Measurements from ENCODE around the gene TBC1D10B.

Gene TBC1D10B

DNA sequence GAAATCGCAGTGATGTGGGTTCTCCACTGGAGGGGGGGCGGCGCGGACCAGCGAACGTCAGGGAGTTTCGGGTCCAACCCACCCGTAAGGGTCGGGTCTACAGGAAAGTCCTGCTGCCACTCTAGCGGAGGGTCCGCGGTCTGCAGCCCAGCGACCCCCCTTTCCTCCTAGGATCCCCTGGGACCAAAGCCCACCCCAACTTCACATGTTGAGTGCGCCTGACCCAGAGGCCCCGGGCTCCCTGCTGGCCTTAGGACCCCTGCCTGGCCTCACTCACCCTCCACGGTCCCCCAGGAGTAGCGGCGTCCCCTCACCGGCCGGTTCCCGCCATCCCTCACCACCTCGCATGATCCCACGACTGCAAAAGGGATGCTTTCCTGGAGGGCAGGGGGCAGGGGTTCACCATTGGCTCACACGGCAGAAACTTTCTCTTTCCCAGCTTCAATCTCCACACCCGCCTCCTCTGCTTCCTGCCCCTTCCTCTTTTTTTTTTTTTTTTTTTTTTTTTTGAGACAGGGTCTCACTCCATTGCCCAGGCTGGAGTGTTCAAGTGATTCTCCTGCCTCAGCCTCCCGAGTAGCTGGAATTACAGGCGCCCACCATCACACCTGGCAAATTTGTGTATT, 9.0 kb upstream of the TBC1D10B start:
- Histone ChIP-seq H3K27ac (ENCODE audit: low read depth, low read length, severe bottlenecking) (peak overlapping the region; percentile 20), H3K4me1 (ENCODE audit: control insufficient read depth, insufficient read depth, low read length, poor library complexity, severe bottlenecking) (peaks cover 22% of the 10 kb centered on the region)
- 8 to 21% methylated on average over 18 to 24 of the region's 27 CpGs for WGBS, 2 experiments (ENCODE audit: insufficient coverage in 2 of 2)

DNA sequence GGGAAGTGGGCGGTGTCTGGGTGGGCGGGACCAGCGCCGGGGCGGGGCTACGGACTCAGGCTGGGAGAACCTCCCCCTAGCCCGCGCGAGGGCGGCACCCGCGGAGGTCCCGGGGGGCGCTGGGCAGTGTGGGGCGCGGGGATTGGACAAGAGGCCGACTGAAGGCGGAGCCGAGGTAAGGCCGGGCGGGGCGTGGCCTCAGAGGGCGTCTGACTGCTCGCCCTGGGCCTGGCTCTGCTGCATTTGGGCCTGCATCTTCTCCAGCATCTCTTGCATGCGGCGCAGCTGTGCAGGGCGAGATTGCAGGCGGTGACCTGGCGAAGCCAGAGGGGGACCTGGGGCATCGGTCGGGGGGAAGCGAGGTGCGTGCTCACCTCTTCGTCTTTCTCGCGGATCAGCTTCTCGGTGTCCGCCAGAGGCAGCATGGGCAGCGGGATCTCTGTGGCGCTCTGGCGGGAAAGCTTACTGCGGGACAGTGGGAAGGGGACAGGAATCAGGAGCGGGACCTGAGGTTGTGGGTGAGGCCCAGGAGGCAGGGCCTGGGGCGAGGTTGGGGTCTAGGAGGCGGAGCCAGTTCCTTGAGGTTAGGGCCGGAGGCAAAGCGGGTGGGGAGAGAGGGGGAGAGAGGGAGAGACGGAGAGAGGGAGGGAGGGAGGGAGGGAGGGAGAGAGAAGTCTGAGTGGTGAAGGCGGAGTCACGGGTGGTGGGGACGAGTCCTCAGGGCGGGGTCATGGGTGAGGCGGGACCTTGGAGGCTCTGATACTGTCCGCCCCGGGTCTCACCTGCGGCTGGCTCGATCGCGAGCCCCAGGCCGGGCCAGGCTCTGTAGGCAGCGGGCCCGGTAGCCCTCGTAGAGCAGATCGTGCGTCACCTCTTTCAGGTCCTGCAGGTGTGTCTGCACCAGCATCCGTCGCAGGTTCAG, 8.2 kb upstream of the TBC1D10B start:
- peaks cover 22% of the 10 kb centered on the region for H3K4me1 ChIP-seq (ENCODE audit: control insufficient read depth, insufficient read depth, low read length, poor library complexity, severe bottlenecking)
- H3K9me3 ChIP-seq (ENCODE audit: control insufficient read depth, low read length), result no peaks in the 10 kb centered on the region
- H3K27ac ChIP-seq (ENCODE audit: low read depth, low read length, severe bottlenecking), result peak overlapping the region; percentile 100
- WGBS, 2 experiments (ENCODE audit: insufficient coverage in 2 of 2), result 0% methylated on average over 54 to 61 of the region's 67 CpGs
- peak overlapping the region; percentile 72 for H3K4me3 ChIP-seq (ENCODE audit: extremely low read depth, insufficient read depth, low read length, poor library complexity, severe bottlenecking)
- peaks cover 8% of the 10 kb centered on the region for H3K36me3 ChIP-seq (ENCODE audit: control insufficient read depth, insufficient read depth, low read length)

More for the DNA sequence above, 9.0 kb upstream of the TBC1D10B start:
- Histone ChIP-seq H3K36me3 (ENCODE audit: control insufficient read depth, insufficient read depth, low read length) (peaks cover 8% of the 10 kb centered on the region), H3K4me3 (ENCODE audit: extremely low read depth, insufficient read depth, low read length, poor library complexity, severe bottlenecking) (peak overlapping the region; percentile 72), H3K9me3 (ENCODE audit: control insufficient read depth, low read length) (no peaks in the 10 kb centered on the region)

DNA sequence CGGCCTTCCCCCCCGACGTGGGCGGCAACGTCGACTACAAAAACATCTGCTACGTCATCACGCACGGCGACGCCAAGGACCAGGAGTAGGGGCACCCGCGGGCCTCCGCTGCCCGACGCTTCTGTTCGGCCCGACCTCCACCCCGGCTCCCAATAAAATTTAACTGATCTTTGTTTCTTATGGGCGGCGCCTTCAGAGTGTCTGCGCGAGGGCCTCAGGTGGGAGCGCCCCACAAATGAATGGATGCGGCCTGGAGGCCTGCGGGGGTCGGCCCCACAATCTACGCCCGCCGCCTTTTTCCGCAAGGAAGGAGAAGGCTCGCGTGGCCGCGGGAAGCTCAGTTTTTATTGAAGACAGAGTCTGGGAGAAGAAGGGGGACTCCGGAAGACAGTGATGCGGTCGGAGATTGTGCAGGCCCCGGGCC, 7.5 kb upstream of the TBC1D10B start:
- Histone ChIP-seq H3K9me3 (ENCODE audit: control insufficient read depth, low read length) (no peaks in the 10 kb centered on the region), H3K27ac (ENCODE audit: low read depth, low read length, severe bottlenecking) (peak overlapping the region; percentile 100), H3K4me3 (ENCODE audit: extremely low read depth, insufficient read depth, low read length, poor library complexity, severe bottlenecking) (peak overlapping the region; percentile 72), H3K36me3 (ENCODE audit: control insufficient read depth, insufficient read depth, low read length) (peaks cover 8% of the 10 kb centered on the region), H3K4me1 (ENCODE audit: control insufficient read depth, insufficient read depth, low read length, poor library complexity, severe bottlenecking) (peaks cover 22% of the 10 kb centered on the region)
- 2 to 3% methylated on average over 21 to 35 of the region's 39 CpGs for WGBS, 2 experiments (ENCODE audit: insufficient coverage in 2 of 2)

DNA sequence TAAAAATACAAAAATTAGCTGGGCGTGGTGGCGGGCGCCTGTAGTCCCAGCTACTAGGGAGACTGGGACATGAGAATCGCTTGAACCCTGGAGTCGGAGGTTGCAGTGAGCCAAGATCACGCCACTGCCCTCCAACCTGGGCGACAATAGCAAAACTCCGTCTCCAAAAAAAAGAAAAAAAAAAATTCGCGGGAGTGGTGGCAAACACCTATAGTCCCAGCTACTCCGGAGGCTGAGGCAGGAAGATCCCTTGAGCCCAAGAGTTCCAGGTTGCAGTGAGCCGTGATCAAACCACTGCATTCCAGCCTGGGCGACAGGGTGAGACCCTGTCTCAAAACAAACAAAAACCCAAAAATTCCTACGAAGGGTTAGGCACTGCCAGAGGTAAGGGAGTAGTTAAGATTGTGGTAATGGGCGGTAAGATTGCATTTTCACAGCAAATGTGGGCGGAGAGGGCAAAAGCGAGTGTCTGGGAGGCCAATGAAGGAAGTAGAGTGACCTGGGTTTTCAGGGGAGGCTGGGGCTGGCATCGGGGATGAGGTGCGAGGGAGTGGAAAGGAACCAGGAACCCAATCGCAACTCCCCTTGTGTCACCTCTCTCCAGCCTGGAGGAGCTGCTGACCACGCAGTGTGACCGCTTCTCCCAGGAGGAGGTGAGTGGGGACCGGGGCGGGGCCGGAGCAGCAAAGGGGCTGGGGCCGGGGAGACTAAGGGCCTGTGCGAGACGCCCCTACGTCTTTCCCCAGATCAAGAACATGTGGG, 6.9 kb upstream of the TBC1D10B start:
- Histone ChIP-seq H3K4me3 (ENCODE audit: extremely low read depth, insufficient read depth, low read length, poor library complexity, severe bottlenecking) (peak overlapping the region; percentile 72), H3K9me3 (ENCODE audit: control insufficient read depth, low read length) (no peaks in the 10 kb centered on the region), H3K27ac (ENCODE audit: low read depth, low read length, severe bottlenecking) (peak overlapping the region; percentile 100), H3K36me3 (ENCODE audit: control insufficient read depth, insufficient read depth, low read length) (peaks cover 8% of the 10 kb centered on the region), H3K4me1 (ENCODE audit: control insufficient read depth, insufficient read depth, low read length, poor library complexity, severe bottlenecking) (peaks cover 22% of the 10 kb centered on the region)
- WGBS, 2 experiments (ENCODE audit: insufficient coverage in 2 of 2), result 66 to 75% methylated on average over 11 to 27 of the region's 29 CpGs

DNA sequence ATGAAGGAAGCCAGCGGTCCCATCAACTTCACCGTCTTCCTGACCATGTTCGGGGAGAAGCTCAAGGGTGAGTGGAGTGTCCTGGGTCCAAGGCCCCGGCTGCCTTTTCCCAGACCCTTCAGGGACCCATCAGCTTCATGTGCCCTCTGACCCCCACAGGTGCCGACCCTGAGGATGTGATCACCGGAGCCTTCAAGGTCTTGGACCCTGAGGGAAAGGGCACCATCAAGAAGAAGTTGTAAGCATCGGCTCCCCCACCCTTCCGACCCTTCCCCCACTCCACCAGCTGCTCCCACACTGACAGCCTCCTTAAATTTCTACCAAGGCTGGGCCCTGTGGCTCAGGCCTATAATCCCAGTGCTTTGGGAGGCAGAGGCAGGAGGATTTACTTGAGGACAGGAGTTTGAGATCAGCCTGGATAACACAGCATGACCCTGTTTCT, 6.2 kb upstream of the TBC1D10B start:
- 93 to 100% methylated on average over 3 to 6 of the region's 8 CpGs for WGBS, 2 experiments (ENCODE audit: insufficient coverage in 2 of 2)
- peak overlapping the region; percentile 49 for H3K27ac ChIP-seq (ENCODE audit: low read depth, low read length, severe bottlenecking)
- peaks cover 21% of the 10 kb centered on the region for H3K4me1 ChIP-seq (ENCODE audit: control insufficient read depth, insufficient read depth, low read length, poor library complexity, severe bottlenecking)
- H3K9me3 ChIP-seq (ENCODE audit: control insufficient read depth, low read length), result no peaks in the 10 kb centered on the region
- H3K4me3 ChIP-seq (ENCODE audit: extremely low read depth, insufficient read depth, low read length, poor library complexity, severe bottlenecking), result no peak overlapping the region
- peaks cover 8% of the 10 kb centered on the region for H3K36me3 ChIP-seq (ENCODE audit: control insufficient read depth, insufficient read depth, low read length)

DNA sequence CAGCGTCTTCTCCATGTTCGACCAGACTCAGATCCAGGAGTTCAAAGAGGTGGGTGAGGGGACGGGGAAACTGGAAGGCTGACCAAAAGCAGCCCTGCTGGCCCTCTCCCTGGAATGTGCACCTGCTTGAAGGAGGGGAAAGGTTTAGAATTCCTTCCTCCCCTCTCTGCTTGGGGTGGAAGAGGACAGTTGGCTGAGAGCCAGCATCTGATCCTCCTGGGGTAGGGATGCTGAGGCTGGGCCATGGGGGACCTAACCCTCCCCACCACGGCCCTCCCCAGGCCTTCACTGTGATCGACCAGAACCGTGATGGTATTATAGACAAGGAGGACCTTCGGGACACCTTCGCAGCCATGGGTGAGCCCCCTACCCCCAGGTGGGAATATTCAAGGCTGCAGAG, 5.6 kb upstream of the TBC1D10B start:
- no peak overlapping the region for H3K27ac ChIP-seq (ENCODE audit: low read depth, low read length, severe bottlenecking)
- peaks cover 8% of the 10 kb centered on the region for H3K36me3 ChIP-seq (ENCODE audit: control insufficient read depth, insufficient read depth, low read length)
- peaks cover 17% of the 10 kb centered on the region for H3K4me1 ChIP-seq (ENCODE audit: control insufficient read depth, insufficient read depth, low read length, poor library complexity, severe bottlenecking)
- WGBS, 2 experiments (ENCODE audit: insufficient coverage in 2 of 2), result 84 to 90% methylated on average over 2 to 4 of the region's 8 CpGs
- no peak overlapping the region for H3K4me3 ChIP-seq (ENCODE audit: extremely low read depth, insufficient read depth, low read length, poor library complexity, severe bottlenecking)
- H3K9me3 ChIP-seq (ENCODE audit: control insufficient read depth, low read length), result no peaks in the 10 kb centered on the region

DNA sequence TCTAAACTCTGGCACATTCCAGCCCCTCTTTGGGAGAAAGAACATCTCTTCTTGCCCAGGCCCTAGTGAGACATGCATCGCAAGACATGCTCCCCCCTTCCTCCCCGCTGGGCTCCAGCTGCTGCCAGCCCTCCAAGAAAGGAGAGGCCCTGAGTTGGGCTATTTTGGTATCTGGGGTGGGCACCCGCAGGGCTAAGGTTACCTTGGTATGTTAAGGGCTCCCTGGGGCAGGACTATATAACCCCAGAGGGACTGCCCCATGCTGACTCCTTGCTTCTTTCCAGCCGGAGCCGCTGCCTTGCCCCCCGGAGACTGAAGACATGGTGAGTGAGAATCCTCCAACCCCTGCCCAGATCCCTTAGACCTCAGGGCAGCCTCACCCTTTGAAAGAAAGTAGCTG, 4.2 kb upstream of the TBC1D10B start, which contains the start of gene MYL11:
Gene MYL11 (plus strand): TSS at position 265 of the 400 bp plus-strand sequence. CDS start 56 bp downstream, at position 321.
- 83 to 94% methylated on average over 4 of the region's 6 CpGs for WGBS, 2 experiments (ENCODE audit: insufficient coverage in 2 of 2)
- Histone ChIP-seq H3K27ac (ENCODE audit: low read depth, low read length, severe bottlenecking) (no peak within 1 kb of the TSS), H3K4me3 (ENCODE audit: extremely low read depth, insufficient read depth, low read length, poor library complexity, severe bottlenecking) (no peak within 1 kb of the TSS), H3K36me3 (ENCODE audit: control insufficient read depth, insufficient read depth, low read length) (no peaks in the 10 kb centered on the region), H3K4me1 (ENCODE audit: control insufficient read depth, insufficient read depth, low read length, poor library complexity, severe bottlenecking) (peaks cover 15% of the 10 kb centered on the region), H3K9me3 (ENCODE audit: control insufficient read depth, low read length) (no peaks in the 10 kb centered on the region)

DNA sequence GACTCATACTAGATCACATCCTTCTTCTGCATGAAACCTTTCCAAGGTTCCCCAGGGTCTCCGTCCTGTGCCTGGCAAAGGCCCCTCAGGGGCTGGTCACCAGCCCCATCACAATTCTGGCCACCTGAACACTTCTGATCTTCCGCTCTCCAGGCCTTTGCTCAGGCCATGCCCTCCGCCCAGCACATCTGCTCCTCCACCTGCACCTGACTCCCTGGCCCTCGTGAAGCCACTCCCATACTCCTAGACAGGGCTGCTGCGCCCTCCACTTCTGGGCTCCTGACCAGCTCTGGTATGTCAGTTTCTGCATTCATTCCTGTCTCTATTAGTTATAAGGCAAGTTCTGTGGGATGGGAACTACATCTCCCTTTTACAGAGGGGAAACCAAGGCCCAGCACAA, 2.4 kb upstream of the TBC1D10B start:
- Histone ChIP-seq H3K4me3 (ENCODE audit: extremely low read depth, insufficient read depth, low read length, poor library complexity, severe bottlenecking) (no peak overlapping the region), H3K27ac (ENCODE audit: low read depth, low read length, severe bottlenecking) (no peak overlapping the region), H3K4me1 (ENCODE audit: control insufficient read depth, insufficient read depth, low read length, poor library complexity, severe bottlenecking) (peaks cover 22% of the 10 kb centered on the region), H3K36me3 (ENCODE audit: control insufficient read depth, insufficient read depth, low read length) (no peaks in the 10 kb centered on the region), H3K9me3 (ENCODE audit: control insufficient read depth, low read length) (no peaks in the 10 kb centered on the region)
- WGBS, 2 experiments (ENCODE audit: insufficient coverage in 2 of 2), result 94 to 96% methylated on average over 4 of the region's 5 CpGs

DNA sequence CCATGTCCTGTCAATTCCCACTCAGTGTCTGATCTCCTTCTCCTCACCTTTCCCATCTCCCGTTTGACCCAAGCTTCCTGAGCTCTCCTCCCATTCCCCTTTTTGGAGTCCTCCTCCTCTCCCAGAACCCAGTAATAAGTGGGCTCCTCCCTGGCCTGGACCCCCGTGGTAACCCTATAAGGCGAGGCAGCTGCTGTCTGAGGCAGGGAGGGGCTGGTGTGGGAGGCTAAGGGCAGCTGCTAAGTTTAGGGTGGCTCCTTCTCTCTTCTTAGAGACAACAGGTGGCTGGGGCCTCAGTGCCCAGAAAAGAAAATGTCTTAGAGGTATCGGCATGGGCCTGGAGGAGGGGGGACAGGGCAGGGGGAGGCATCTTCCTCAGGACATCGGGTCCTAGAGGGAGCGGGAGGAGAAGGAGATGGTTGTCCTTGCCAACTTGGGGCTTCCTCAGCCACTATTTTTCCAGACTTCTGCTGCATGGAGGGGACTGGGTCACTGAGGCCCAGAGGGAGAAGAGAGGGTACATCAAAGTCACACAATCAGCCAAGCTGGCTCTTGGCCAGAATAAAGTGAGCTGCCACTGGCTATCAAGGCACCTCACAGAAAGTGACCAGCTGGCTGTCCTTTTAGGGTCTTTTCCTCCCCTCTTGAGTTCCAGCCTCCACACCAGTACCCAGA, 1.9 kb upstream of the TBC1D10B start:
- Histone ChIP-seq H3K9me3 (ENCODE audit: control insufficient read depth, low read length) (no peaks in the 10 kb centered on the region), H3K36me3 (ENCODE audit: control insufficient read depth, insufficient read depth, low read length) (no peaks in the 10 kb centered on the region), H3K4me3 (ENCODE audit: extremely low read depth, insufficient read depth, low read length, poor library complexity, severe bottlenecking) (no peak overlapping the region), H3K27ac (ENCODE audit: low read depth, low read length, severe bottlenecking) (no peak overlapping the region), H3K4me1 (ENCODE audit: control insufficient read depth, insufficient read depth, low read length, poor library complexity, severe bottlenecking) (peaks cover 22% of the 10 kb centered on the region)
- WGBS, 2 experiments (ENCODE audit: insufficient coverage in 2 of 2), result 93% methylated on average over 3 of the region's 6 CpGs; no CpG with 5 or more reads in 1 of the 2 experiments
